AG08395 (cell line): ENCODE data around the gene ZNF286A.
"Not testable (repeated sequence)": the region's sequence is repeated elsewhere in the genome, so short reads cannot be mapped to it uniquely, and the experiment has no call there.

Experiments
- DNase-seq: peaks from one replicate; pipeline ENCODE4 v3.0.0; 2012; ENCODE audit warnings: mixed read lengths, low spot score

The ZNF286A gene

GRCh38 chr17:15699937-15700336 is 385 bp downstream of the ZNF286A start:
- not testable (repeated sequence) for DNase-seq

GRCh38 chr17:15704239-15704638 is 4.7 kb downstream of the ZNF286A start:
- DNase-seq: not testable (repeated sequence)

GRCh38 chr17:15704813-15705212 is 5.3 kb downstream of the ZNF286A start:
- not testable (repeated sequence) for DNase-seq

- DNase-seq: not testable (repeated sequence)
Measured at GRCh38 chr17:15708879-15709278, 9.3 kb downstream of the ZNF286A start.

- DNase-seq: not testable (repeated sequence)
Measured at GRCh38 chr17:15716601-15717563, 17.3 kb downstream of the ZNF286A start.

GRCh38 chr17:15730535-15730934 is 31.0 kb downstream of the ZNF286A start:
- not testable (repeated sequence) for DNase-seq

GRCh38 chr17:15731900-15732299 is 32.3 kb downstream of the ZNF286A start, which contains the start of gene TBC1D26:
Gene TBC1D26, plus strand, starts transcription at chr17:15732283. Its CDS starts 3,066 bp downstream, at chr17:15735349.
- DNase-seq: not testable (repeated sequence)

- not testable (repeated sequence) for DNase-seq
Measured at GRCh38 chr17:15733174-15733789, 33.7 kb downstream of the ZNF286A start.

- not testable (repeated sequence) for DNase-seq
Measured at GRCh38 chr17:15736578-15736977, 37.0 kb downstream of the ZNF286A start.

- no peak for DNase-seq
Measured at GRCh38 chr17:15738066-15738465, 38.5 kb downstream of the ZNF286A start.

- not testable (repeated sequence) for DNase-seq
Measured at GRCh38 chr17:15739259-15739658, 39.7 kb downstream of the ZNF286A start.

GRCh38 chr17:15740041-15740440 is 40.5 kb downstream of the ZNF286A start:
- not testable (repeated sequence) for DNase-seq

- no peak for DNase-seq
Measured at GRCh38 chr17:15740570-15741120, 41.1 kb downstream of the ZNF286A start.

GRCh38 chr17:15741624-15742023 is 42.1 kb downstream of the ZNF286A start:
- DNase-seq: no peak

- no peak for DNase-seq
Measured at GRCh38 chr17:15742051-15742795, 42.7 kb downstream of the ZNF286A start.

GRCh38 chr17:15742921-15743320 is 43.4 kb downstream of the ZNF286A start:
- no peak for DNase-seq

- no peak for DNase-seq
Measured at GRCh38 chr17:15744074-15744676, 44.6 kb downstream of the ZNF286A start.

GRCh38 chr17:15744885-15745284 is 45.3 kb downstream of the ZNF286A start:
- no peak for DNase-seq

- not testable (repeated sequence) for DNase-seq
Measured at GRCh38 chr17:15749403-15749802, 49.9 kb downstream of the ZNF286A start.

GRCh38 chr17:15768865-15769533 is 69.4 kb downstream of the ZNF286A start:
- not testable (repeated sequence) for DNase-seq
